ENCODE results near the gene SLU7. TPM values are rescaled to one million over a fixed set of nuclear protein-coding genes. Genes with fewer than 3 reads are reported as not detected.

Gene SLU7
- total and polyA plus RNA-seq, 2 of the 4 experiments (the other 2 are of a cell fraction): 15.9 to 34.2 TPM

DNA sequence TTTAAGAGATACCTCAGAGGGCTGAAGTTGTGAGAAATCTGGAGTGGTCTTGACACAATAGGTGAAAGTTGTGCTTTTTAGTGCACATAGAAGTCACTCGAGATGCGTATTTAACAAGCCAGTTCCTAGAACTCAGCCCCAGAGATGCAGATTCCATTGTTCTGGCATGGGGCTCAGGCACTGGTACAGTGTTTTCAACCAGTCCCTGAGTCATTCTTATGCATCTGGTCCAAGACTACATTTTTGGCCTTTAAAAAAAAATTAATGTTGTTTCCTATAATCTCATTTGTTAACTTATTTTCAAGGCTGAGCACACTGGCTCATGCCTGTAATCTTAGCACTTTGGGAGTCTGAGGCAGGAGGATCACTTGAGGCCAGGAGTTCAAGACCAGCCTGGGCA, 32.4 kb upstream of the SLU7 start:
- Histone ChIP-seq H3K27me3 (ENCODE audit: control insufficient read depth, insufficient read depth, low read length) (peaks cover 15% of the 10 kb centered on the region), H4K8ac (ENCODE audit: low read depth in 2 of 2, low read length in 2 of 2) (no peak overlapping the region), H2AFZ (replicated peaks; ENCODE audit: low read length, poor library complexity) (no peak overlapping the region), H3K56ac (ENCODE audit: extremely low read depth, insufficient read depth, low read length) (no peak overlapping the region), H4K91ac (ENCODE audit: insufficient read depth, low read depth, low read length) (no peak overlapping the region), H3K27ac (ENCODE audit: insufficient read depth, low read length) (no peak overlapping the region), H3K4me1 (ENCODE audit: control insufficient read depth, insufficient read depth, low read length) (no peaks in the 10 kb centered on the region), H2BK15ac (ENCODE audit: low read depth, low read length) (no peak overlapping the region), H3K4me2 (ENCODE audit: low read depth, low read length) (no peak overlapping the region), H4K5ac (ENCODE audit: low read depth, low read length) (no peak overlapping the region), H2BK120ac (ENCODE audit: low read depth, low read length) (no peak overlapping the region), H2AK9ac (replicated peaks; ENCODE audit: low read depth, low read length, poor library complexity) (no peak overlapping the region), H2AK5ac (ENCODE audit: low read depth, low read length) (no peak overlapping the region), H3K14ac (replicated peaks; ENCODE audit: low read depth, low read length) (no peak overlapping the region), H3K18ac (ENCODE audit: low read depth, low read length) (no peak overlapping the region), H4K20me1 (ENCODE audit: insufficient read depth, low read length) (no peaks in the 10 kb centered on the region), H3K4ac (ENCODE audit: low read depth, low read length) (no peak overlapping the region), H3K4me3 (ENCODE audit: insufficient read depth, low read depth, low read length) (no peak overlapping the region), H2BK5ac (ENCODE audit: low read depth, low read length, poor library complexity, severe bottlenecking) (no peak overlapping the region), H3K79me1 (ENCODE audit: low read depth in 1 of 2, low read length in 2 of 2) (no peaks in the 10 kb centered on the region), H3K9me3 (ENCODE audit: control insufficient read depth, insufficient read depth, low read length) (no peaks in the 10 kb centered on the region), H3K23ac (ENCODE audit: low read depth, low read length) (no peak overlapping the region), H3K36me3 (ENCODE audit: control insufficient read depth, insufficient read depth, low read length) (no peaks in the 10 kb centered on the region), H3K9me1 (ENCODE audit: insufficient read depth, low read length) (no peaks in the 10 kb centered on the region), H3K9ac (ENCODE audit: low read depth, low read length) (no peak overlapping the region), H2BK20ac (ENCODE audit: low read depth, low read length) (no peak overlapping the region)
- no peak for DNase-seq
- WGBS, 2 experiments (ENCODE audit: extremely low coverage in 2 of 2, insufficient read length in 1 of 2): no CpG with 5 or more reads among the region's 2 CpGs
- in situ Hi-C loops (cut with MboI; ENCODE audit: low sequenced_read_pairs): no loop called here
- intact Hi-C loops (cut with micrococcal nuclease): no loop called here
- dilution Hi-C loops (cut with HindIII; ENCODE audit: low sequenced_read_pairs, unreplicated experiment): no loop called here
- ChIA-PET POLR2A (ENCODE audit: unreplicated experiment) (no interaction called here), CTCF (interaction anchor here (2.0 kb wide), 1 partner anchor 13 kb away, joined by 8 read pairs; no protein-coding TSS in a partner anchor)
- ATAC-seq (ENCODE audit: low read depth): no peak
- no TSS peak for BruUV-seq (replicated peaks)
- TF ChIP-seq MAZ (IDR thresholded peaks at IDR 0.05; ENCODE audit: borderline replicate concordance, low read depth, low read length): no peak
- TF ChIP-seq MXI1 (IDR thresholded peaks at IDR 0.05; ENCODE audit: borderline replicate concordance, low read depth, low read length): no peak

Data from IMR-90 (cell line).